Pancreas (tissue), 10 donors: Measurements from ENCODE around the gene BRI3. TPM values are rescaled to one million over a fixed set of nuclear protein-coding genes. Genes with fewer than 3 reads are reported as not detected.

Experiments used
- ATAC-seq, 4 donors: fragments of 200-7000 bp; cut with Tn5 transposase; one replicate each; pipeline versions ENCODE4 v1.8.0 to v1.9.1; 2020; ENCODE audit warnings: mild to moderate bottlenecking in 4 of 4, moderate library complexity in 4 of 4
- DNase-seq, 6 donors: peaks; one replicate each; pipeline ENCODE4 v3.0.0-alpha.2; 2020
- FAIRE-seq: peaks from 2 replicates; lab custom pipeline; 2012; peaks lifted over from hg19 to GRCh38; lab: Jason Lieb, UNC
- H3K27ac ChIP-seq, 4 donors: fragments of 200-600 bp; sonication (generic); 1 replicate in 3 of 4; 2 replicates in 1 of 4; pipeline versions ENCODE4 v1.5.0 to v1.8.0; 2020
- H3K27me3 ChIP-seq, 4 donors: fragments of 200-600 bp; one replicate each; pipeline ENCODE4 v1.8.0; 2021
- H3K36me3 ChIP-seq, 3 donors: fragments of 200-600 bp; sonication (generic) in 1 of 3; one replicate each; pipeline versions ENCODE4 v1.5.0 to v1.8.0; 2020 to 2021
- H3K4me1 ChIP-seq, 3 donors: fragments of 200-600 bp; one replicate each; pipeline ENCODE4 v1.8.0; 2021
- H3K4me3 ChIP-seq, 4 donors: fragments of 200-600 bp; sonication (generic) in 2 of 4; one replicate each; pipeline versions ENCODE4 v1.5.0 to v1.8.0; 2020 to 2021
- H3K9me3 ChIP-seq, 4 donors: fragments of 200-600 bp; one replicate each; pipeline ENCODE4 v1.8.0; 2021
- WGBS, 2 donors: extraction: QIAGEN DNeasy Blood & Tissue Kit; methylation state at CpG; one replicate each; pipeline ENCODE4 v1.1.7; 2013; 5-methylcytosine and 5-hydroxymethylcytosine counted together
- intact Hi-C, 3 donors: fragments of 100-400 bp; cut with DNase I; formaldehyde crosslinking; loops; one replicate each; pipeline versions ENCODE4 v1.11.1 to v1.14.2; 2022
- polyA plus RNA-seq, 2 donors: library from polyadenylated mRNA; stranded (reverse); fragments of 200-250 nt; gene quantifications; one replicate each; pipeline ENCODE4 v1.2.3, GENCODE V29; 2013
- total RNA-seq, 6 donors: library from RNA; stranded (reverse); fragmentation: NEBNext Ultra II Directional in 4 of 6; extraction: Animal tissue kit (Norgen Biotek cat#: 25700) in 4 of 6; gene quantifications; one replicate each; pipeline versions ENCODE4 v1.2.1 to v1.2.4, GENCODE V29; 2021 to 2023
- TF ChIP-seq, protein P1 (sequence below), 4 donors: fragments of 200-600 bp; sonication (generic) in 3 of 4; IDR thresholded peaks; one replicate each; pipeline versions ENCODE4 v1.5.0 to v1.8.0; 2021; ENCODE audit warnings: antibody characterized with exemption in 4 of 4
- donor health status: healthy with polysubstance abuse.
- donor health status: DM: no; HTN: no; CAD: no; lungs with moderate emphysema.
- donor health status: DM: no; HTN: no; CAD: no.
- donor health status: control.
- donor health status: control.
- donor health status: Bipolar disorder and iron deficiency.
- donor health status: DM: yes; HTN: yes; CAD: no.
- donor health status: DM: no; HTN: no; CAD: no.
- donor health status: DM: no; HTN: no; CAD: no.
- donor health status: DM: yes; HTN: yes; CAD: no.

The BRI3 gene
- total and polyA plus RNA-seq, 8 donors, result 88.0 to 122 (median 113) TPM

DNA sequence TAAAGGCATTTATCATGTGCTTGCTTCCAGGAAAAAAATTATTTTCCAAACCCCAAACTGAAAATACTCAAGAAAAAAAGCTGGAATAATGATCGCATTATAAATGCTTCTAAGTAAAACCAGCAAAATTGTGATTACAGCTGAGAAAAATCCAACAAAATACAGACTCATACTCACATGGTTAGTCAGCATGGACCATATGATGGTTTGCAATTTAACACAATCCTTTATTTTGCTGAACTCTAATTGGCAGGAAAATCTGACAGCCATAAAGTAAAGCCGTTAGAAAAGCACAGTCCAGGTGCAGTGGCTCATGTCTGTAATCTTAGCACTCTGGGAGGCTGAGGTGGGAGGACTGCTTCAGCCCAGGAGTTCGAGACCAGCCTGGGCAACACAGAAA lies 59.6 kb downstream of the BRI3 start:
- WGBS, 2 donors, result 79 to 87% methylated on average over 3 of the region's 3 CpGs
- Histone ChIP-seq H3K27me3 (no peaks in the 10 kb centered on the region), H3K27ac (no peak overlapping the region), H3K9me3 (no peaks in the 10 kb centered on the region), H3K4me3 (no peak overlapping the region), H3K36me3 (no peaks in the 10 kb centered on the region), H3K4me1 (no peaks in the 10 kb centered on the region)
- intact Hi-C loops, result no loop called here
- no peak for ATAC-seq
- DNase-seq, result no peak
- TF ChIP-seq, protein P1, sequence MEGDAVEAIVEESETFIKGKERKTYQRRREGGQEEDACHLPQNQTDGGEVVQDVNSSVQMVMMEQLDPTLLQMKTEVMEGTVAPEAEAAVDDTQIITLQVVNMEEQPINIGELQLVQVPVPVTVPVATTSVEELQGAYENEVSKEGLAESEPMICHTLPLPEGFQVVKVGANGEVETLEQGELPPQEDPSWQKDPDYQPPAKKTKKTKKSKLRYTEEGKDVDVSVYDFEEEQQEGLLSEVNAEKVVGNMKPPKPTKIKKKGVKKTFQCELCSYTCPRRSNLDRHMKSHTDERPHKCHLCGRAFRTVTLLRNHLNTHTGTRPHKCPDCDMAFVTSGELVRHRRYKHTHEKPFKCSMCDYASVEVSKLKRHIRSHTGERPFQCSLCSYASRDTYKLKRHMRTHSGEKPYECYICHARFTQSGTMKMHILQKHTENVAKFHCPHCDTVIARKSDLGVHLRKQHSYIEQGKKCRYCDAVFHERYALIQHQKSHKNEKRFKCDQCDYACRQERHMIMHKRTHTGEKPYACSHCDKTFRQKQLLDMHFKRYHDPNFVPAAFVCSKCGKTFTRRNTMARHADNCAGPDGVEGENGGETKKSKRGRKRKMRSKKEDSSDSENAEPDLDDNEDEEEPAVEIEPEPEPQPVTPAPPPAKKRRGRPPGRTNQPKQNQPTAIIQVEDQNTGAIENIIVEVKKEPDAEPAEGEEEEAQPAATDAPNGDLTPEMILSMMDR (IDR thresholded peaks at IDR 0.05), result no peak
- no peak for FAIRE-seq

Other genes with a start within 250 kb of the BRI3 start
- 10 to 100 TPM; 15.2 to 20.0 (median 17.4) TPM for gene LMTK2, start 174.8 kb upstream of the BRI3 start, total RNA-seq
- gene LMTK2, start 174.8 kb upstream of the BRI3 start, polyA plus RNA-seq, result 1 to 10 TPM; 5.9 to 7.7 TPM
- gene BHLHA15, start 70.2 kb upstream of the BRI3 start, total RNA-seq, result 100 to 1,000 TPM in 4 of 6 donors, 10 to 100 TPM in 2; 70.9 to 405 (median 172) TPM
- gene BHLHA15, start 70.2 kb upstream of the BRI3 start, polyA plus RNA-seq, result 10 to 100 TPM; 32.5 to 98.0 TPM
- 10 to 100 TPM; 12.5 to 26.3 (median 20.0) TPM for gene TECPR1, start 29.5 kb upstream of the BRI3 start, total RNA-seq
- 10 to 100 TPM; 16.2 to 36.3 TPM for gene TECPR1, start 29.5 kb upstream of the BRI3 start, polyA plus RNA-seq
- 10 to 100 TPM; 18.8 to 31.5 (median 24.2) TPM for gene BAIAP2L1, start 119.4 kb downstream of the BRI3 start, total RNA-seq
- gene BAIAP2L1, start 119.4 kb downstream of the BRI3 start, polyA plus RNA-seq, result 10 to 100 TPM; 17.9 to 20.3 TPM